ENCODE data around the gene C3orf18.

Gene C3orf18

GRCh38 chr3:50586763-50587070, 19.2 kb upstream of the C3orf18 start:
- no peak overlapping the region for H3K4me3 ChIP-seq (ENCODE audit: low read length)
- H3K36me3 ChIP-seq (ENCODE audit: control insufficient read depth, insufficient read depth, low read length, severe bottlenecking) = no peaks in the 10 kb centered on the region
- DNase-seq (ENCODE audit: low read depth) = no peak

GRCh38 chr3:50585919-50586762, 18.6 kb upstream of the C3orf18 start:
- Histone ChIP-seq H3K9me3 (ENCODE audit: control insufficient read depth, low read length) (no peaks in the 10 kb centered on the region), H3K4me3 (ENCODE audit: low read length) (no peak overlapping the region), H3K27me3 (replicated peaks; ENCODE audit: control insufficient read depth, insufficient read depth, low read length) (no peaks in the 10 kb centered on the region), H3K9ac (ENCODE audit: low read length) (no peak overlapping the region), H3K36me3 (ENCODE audit: control insufficient read depth, insufficient read depth, low read length, severe bottlenecking) (no peaks in the 10 kb centered on the region), H3K4me1 (ENCODE audit: control insufficient read depth, insufficient read depth, low read length) (peaks cover 76% of the 10 kb centered on the region)
- no peak for DNase-seq (ENCODE audit: low read depth)

More at GRCh38 chr3:50586763-50587070, 19.2 kb upstream of the C3orf18 start:
- H3K9me3 ChIP-seq (ENCODE audit: control insufficient read depth, low read length) = no peaks in the 10 kb centered on the region
- H3K9ac ChIP-seq (ENCODE audit: low read length) = no peak overlapping the region
- peaks cover 73% of the 10 kb centered on the region for H3K4me1 ChIP-seq (ENCODE audit: control insufficient read depth, insufficient read depth, low read length)
- H3K27me3 ChIP-seq (replicated peaks; ENCODE audit: control insufficient read depth, insufficient read depth, low read length) = no peaks in the 10 kb centered on the region

- peak; percentile 30 for DNase-seq (ENCODE audit: low read depth)
- no peak overlapping the region for H3K4me3 ChIP-seq (ENCODE audit: low read length)
Observed at GRCh38 chr3:50584391-50584790, 16.8 kb upstream of the C3orf18 start.

GRCh38 chr3:50583897-50584296, 16.4 kb upstream of the C3orf18 start:
- Histone ChIP-seq H3K27me3 (replicated peaks; ENCODE audit: control insufficient read depth, insufficient read depth, low read length) (no peaks in the 10 kb centered on the region), H3K9ac (ENCODE audit: low read length) (no peak overlapping the region), H3K36me3 (ENCODE audit: control insufficient read depth, insufficient read depth, low read length, severe bottlenecking) (no peaks in the 10 kb centered on the region), H3K9me3 (ENCODE audit: control insufficient read depth, low read length) (no peaks in the 10 kb centered on the region), H3K4me1 (ENCODE audit: control insufficient read depth, insufficient read depth, low read length) (peaks cover 62% of the 10 kb centered on the region), H3K4me3 (ENCODE audit: low read length) (no peak overlapping the region)
- DNase-seq (ENCODE audit: low read depth) = no peak

More at GRCh38 chr3:50584391-50584790, 16.8 kb upstream of the C3orf18 start:
- Histone ChIP-seq H3K4me1 (ENCODE audit: control insufficient read depth, insufficient read depth, low read length) (peaks cover 67% of the 10 kb centered on the region), H3K27me3 (replicated peaks; ENCODE audit: control insufficient read depth, insufficient read depth, low read length) (no peaks in the 10 kb centered on the region), H3K9me3 (ENCODE audit: control insufficient read depth, low read length) (no peaks in the 10 kb centered on the region), H3K9ac (ENCODE audit: low read length) (no peak overlapping the region), H3K36me3 (ENCODE audit: control insufficient read depth, insufficient read depth, low read length, severe bottlenecking) (no peaks in the 10 kb centered on the region)

- Histone ChIP-seq H3K9me3 (ENCODE audit: control insufficient read depth, low read length) (no peaks in the 10 kb centered on the region), H3K36me3 (ENCODE audit: control insufficient read depth, insufficient read depth, low read length, severe bottlenecking) (peaks cover 12% of the 10 kb centered on the region), H3K27me3 (replicated peaks; ENCODE audit: control insufficient read depth, insufficient read depth, low read length) (no peaks in the 10 kb centered on the region), H3K4me1 (ENCODE audit: control insufficient read depth, insufficient read depth, low read length) (peaks cover 44% of the 10 kb centered on the region), H3K4me3 (ENCODE audit: low read length) (no peak overlapping the region), H3K9ac (ENCODE audit: low read length) (no peak overlapping the region)
- DNase-seq (ENCODE audit: low read depth) = no peak
Observed at GRCh38 chr3:50582083-50582482, 14.5 kb upstream of the C3orf18 start.

GRCh38 chr3:50581459-50581842, 13.9 kb upstream of the C3orf18 start:
- peaks cover 16% of the 10 kb centered on the region for H3K36me3 ChIP-seq (ENCODE audit: control insufficient read depth, insufficient read depth, low read length, severe bottlenecking)

GRCh38 chr3:50580683-50581458, 13.3 kb upstream of the C3orf18 start:
- DNase-seq (ENCODE audit: low read depth) = no peak
- Histone ChIP-seq H3K9me3 (ENCODE audit: control insufficient read depth, low read length) (no peaks in the 10 kb centered on the region), H3K36me3 (ENCODE audit: control insufficient read depth, insufficient read depth, low read length, severe bottlenecking) (peaks cover 16% of the 10 kb centered on the region), H3K27me3 (replicated peaks; ENCODE audit: control insufficient read depth, insufficient read depth, low read length) (no peaks in the 10 kb centered on the region), H3K4me1 (ENCODE audit: control insufficient read depth, insufficient read depth, low read length) (peaks cover 41% of the 10 kb centered on the region), H3K4me3 (ENCODE audit: low read length) (no peak overlapping the region), H3K9ac (ENCODE audit: low read length) (no peak overlapping the region)

More at GRCh38 chr3:50581459-50581842, 13.9 kb upstream of the C3orf18 start:
- Histone ChIP-seq H3K9ac (ENCODE audit: low read length) (no peak overlapping the region), H3K9me3 (ENCODE audit: control insufficient read depth, low read length) (no peaks in the 10 kb centered on the region), H3K4me1 (ENCODE audit: control insufficient read depth, insufficient read depth, low read length) (peaks cover 41% of the 10 kb centered on the region), H3K27me3 (replicated peaks; ENCODE audit: control insufficient read depth, insufficient read depth, low read length) (no peaks in the 10 kb centered on the region), H3K4me3 (ENCODE audit: low read length) (no peak overlapping the region)
- DNase-seq (ENCODE audit: low read depth) = no peak

GRCh38 chr3:50577348-50577747, 9.8 kb upstream of the C3orf18 start:
- peaks cover 14% of the 10 kb centered on the region for H3K4me1 ChIP-seq (ENCODE audit: control insufficient read depth, insufficient read depth, low read length)

GRCh38 chr3:50575372-50575771, 7.8 kb upstream of the C3orf18 start:
- DNase-seq (ENCODE audit: low read depth) = no peak
- H3K27me3 ChIP-seq (replicated peaks; ENCODE audit: control insufficient read depth, insufficient read depth, low read length) = no peaks in the 10 kb centered on the region
- H3K36me3 ChIP-seq (ENCODE audit: control insufficient read depth, insufficient read depth, low read length, severe bottlenecking) = peaks cover 22% of the 10 kb centered on the region
- H3K9me3 ChIP-seq (ENCODE audit: control insufficient read depth, low read length) = no peaks in the 10 kb centered on the region
- H3K4me1 ChIP-seq (ENCODE audit: control insufficient read depth, insufficient read depth, low read length) = peaks cover 7% of the 10 kb centered on the region
- no peak overlapping the region for H3K4me3 ChIP-seq (ENCODE audit: low read length)
- H3K9ac ChIP-seq (ENCODE audit: low read length) = no peak overlapping the region

More at GRCh38 chr3:50577348-50577747, 9.8 kb upstream of the C3orf18 start:
- H3K9me3 ChIP-seq (ENCODE audit: control insufficient read depth, low read length) = no peaks in the 10 kb centered on the region
- H3K36me3 ChIP-seq (ENCODE audit: control insufficient read depth, insufficient read depth, low read length, severe bottlenecking) = peaks cover 22% of the 10 kb centered on the region
- H3K4me3 ChIP-seq (ENCODE audit: low read length) = no peak overlapping the region
- no peak overlapping the region for H3K9ac ChIP-seq (ENCODE audit: low read length)
- no peaks in the 10 kb centered on the region for H3K27me3 ChIP-seq (replicated peaks; ENCODE audit: control insufficient read depth, insufficient read depth, low read length)
- no peak for DNase-seq (ENCODE audit: low read depth)

- Histone ChIP-seq H3K36me3 (ENCODE audit: control insufficient read depth, insufficient read depth, low read length, severe bottlenecking) (peaks cover 22% of the 10 kb centered on the region), H3K4me3 (ENCODE audit: low read length) (no peak overlapping the region), H3K9me3 (ENCODE audit: control insufficient read depth, low read length) (no peaks in the 10 kb centered on the region), H3K4me1 (ENCODE audit: control insufficient read depth, insufficient read depth, low read length) (peaks cover 12% of the 10 kb centered on the region), H3K9ac (ENCODE audit: low read length) (no peak overlapping the region), H3K27me3 (replicated peaks; ENCODE audit: control insufficient read depth, insufficient read depth, low read length) (no peaks in the 10 kb centered on the region)
- DNase-seq (ENCODE audit: low read depth) = no peak
Observed at GRCh38 chr3:50574444-50574831, 6.9 kb upstream of the C3orf18 start.

GRCh38 chr3:50573566-50574443, 6.3 kb upstream of the C3orf18 start:
- Histone ChIP-seq H3K4me3 (ENCODE audit: low read length) (no peak overlapping the region), H3K36me3 (ENCODE audit: control insufficient read depth, insufficient read depth, low read length, severe bottlenecking) (peaks cover 22% of the 10 kb centered on the region), H3K27me3 (replicated peaks; ENCODE audit: control insufficient read depth, insufficient read depth, low read length) (no peaks in the 10 kb centered on the region), H3K9me3 (ENCODE audit: control insufficient read depth, low read length) (no peaks in the 10 kb centered on the region), H3K4me1 (ENCODE audit: control insufficient read depth, insufficient read depth, low read length) (peaks cover 12% of the 10 kb centered on the region), H3K9ac (ENCODE audit: low read length) (peak overlapping the region; percentile 6)
- DNase-seq (ENCODE audit: low read depth) = no peak
